Upper lobe of right lung (tissue), 1 donor: ENCODE measurements around the gene DHCR24. TPM values are rescaled to one million over a fixed set of nuclear protein-coding genes. Genes with fewer than 3 reads are reported as not detected.
A peak's percentile ranks its signal among the peaks of the same experiment; 100 is the strongest.
"Not testable (repeated sequence)": the region's sequence is repeated elsewhere in the genome, so short reads cannot be mapped to it uniquely, and the experiment has no call there.

Experiments
- ATAC-seq: fragments of 200-7000 bp; cut with Tn5 transposase; one replicate; pipeline ENCODE4 v1.9.1; 2020; ENCODE audit warnings: mild to moderate bottlenecking, moderate library complexity
- DNase-seq: peaks from one replicate; pipeline ENCODE4 v3.0.0-alpha.2; 2020
- H3K27ac ChIP-seq: fragments of 200-600 bp; one replicate; pipeline ENCODE4 v1.8.0; 2022
- H3K27me3 ChIP-seq: fragments of 200-600 bp; one replicate; pipeline ENCODE4 v1.8.0; 2022; ENCODE audit warnings: mild to moderate bottlenecking
- H3K36me3 ChIP-seq: fragments of 200-600 bp; one replicate; pipeline ENCODE4 v1.8.0; 2022
- H3K4me1 ChIP-seq: fragments of 200-600 bp; one replicate; pipeline ENCODE4 v1.8.0; 2022
- H3K4me3 ChIP-seq: fragments of 200-600 bp; one replicate; pipeline ENCODE4 v1.8.0; 2022; ENCODE audit warnings: mild to moderate bottlenecking
- H3K9me3 ChIP-seq: fragments of 200-600 bp; one replicate; pipeline ENCODE4 v1.8.0; 2022
- CTCF ChIP-seq: fragments of 200-600 bp; IDR thresholded peaks from one replicate; pipeline ENCODE4 v1.8.0; 2022; ENCODE audit warnings: antibody characterized with exemption
- intact Hi-C: fragments of 100-400 bp; cut with DNase I; formaldehyde crosslinking; loops from one replicate; pipeline ENCODE4 v1.11.0; 2022
- total RNA-seq: library from RNA; stranded (reverse); fragmentation: NEBNext Ultra II Directional; extraction: Animal tissue kit (Norgen Biotek cat#: 25700); gene quantifications from one replicate; pipeline ENCODE4 v1.2.1, GENCODE V29; 2021
- donor health status: DM: no; HTN: yes; CAD: no; lungs with severe emphysema.

DHCR24 gene
- total RNA-seq, 1 donor from 2014 or later, result 749 TPM

DNA sequence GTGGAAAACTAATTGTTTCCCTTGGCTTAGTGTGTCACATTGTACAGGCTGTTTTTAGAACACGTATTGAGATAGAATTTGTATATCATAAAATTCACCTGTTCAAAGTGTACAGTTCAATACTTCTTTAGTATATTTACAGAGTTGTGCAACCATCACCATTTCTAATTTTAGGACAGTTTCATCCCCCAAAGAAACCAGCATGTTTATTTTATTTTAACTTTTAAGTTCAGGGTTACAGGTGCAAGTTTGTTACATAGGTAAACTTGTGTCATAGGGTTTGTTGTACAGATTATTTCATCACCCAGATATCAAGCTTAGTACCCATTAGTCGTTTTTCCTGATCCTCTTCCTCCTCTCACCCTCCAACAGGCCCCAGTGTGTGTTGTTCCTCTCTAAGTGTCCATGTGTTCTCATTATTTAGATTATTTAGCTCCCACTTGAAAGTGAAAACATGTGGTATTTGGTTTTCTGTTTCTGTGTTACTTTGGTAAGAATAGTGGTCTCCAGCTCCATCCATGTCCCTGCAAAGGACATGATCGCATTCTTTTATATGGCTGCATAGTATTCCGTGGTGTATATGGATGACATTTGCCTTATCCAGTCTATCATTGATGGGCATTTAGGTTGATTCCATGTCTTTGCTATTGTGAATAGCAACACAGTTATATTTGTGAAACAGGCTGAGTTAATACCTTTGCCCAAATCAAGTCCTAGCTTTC lies 35.2 kb upstream of the DHCR24 start:
- no peak overlapping the region for H3K4me3 ChIP-seq
- H3K4me1 ChIP-seq, result peaks cover under 1% of the 10 kb centered on the region
- intact Hi-C loops, result no loop called here
- H3K36me3 ChIP-seq, result no peaks in the 10 kb centered on the region
- H3K27me3 ChIP-seq, result no peaks in the 10 kb centered on the region
- TF ChIP-seq CTCF, result no peak
- ATAC-seq (no peak), DNase-seq (no peak)
- H3K27ac ChIP-seq, result peak overlapping the region; percentile 3
- H3K9me3 ChIP-seq, result no peaks in the 10 kb centered on the region

GRCh38 chr1:54919367-54920359 lies 32.7 kb upstream of the DHCR24 start:
- no peaks in the 10 kb centered on the region for H3K27me3 ChIP-seq
- H3K4me3 ChIP-seq, result no peak overlapping the region
- no peaks in the 10 kb centered on the region for H3K4me1 ChIP-seq
- no peaks in the 10 kb centered on the region for H3K9me3 ChIP-seq
- DNase-seq, result no peak
- TF ChIP-seq CTCF, result no peak
- intact Hi-C loops, result no loop called here
- H3K27ac ChIP-seq, result no peak overlapping the region
- H3K36me3 ChIP-seq, result no peaks in the 10 kb centered on the region
- ATAC-seq, result no peak

- H3K4me1 ChIP-seq, H3K9me3 ChIP-seq, H3K27ac ChIP-seq, intact Hi-C loops, H3K4me3 ChIP-seq, DNase-seq, H3K27me3 ChIP-seq, H3K36me3 ChIP-seq, ATAC-seq: not testable (repeated sequence)
Observed at GRCh38 chr1:54911076-54911475, 24.1 kb upstream of the DHCR24 start.

DNA sequence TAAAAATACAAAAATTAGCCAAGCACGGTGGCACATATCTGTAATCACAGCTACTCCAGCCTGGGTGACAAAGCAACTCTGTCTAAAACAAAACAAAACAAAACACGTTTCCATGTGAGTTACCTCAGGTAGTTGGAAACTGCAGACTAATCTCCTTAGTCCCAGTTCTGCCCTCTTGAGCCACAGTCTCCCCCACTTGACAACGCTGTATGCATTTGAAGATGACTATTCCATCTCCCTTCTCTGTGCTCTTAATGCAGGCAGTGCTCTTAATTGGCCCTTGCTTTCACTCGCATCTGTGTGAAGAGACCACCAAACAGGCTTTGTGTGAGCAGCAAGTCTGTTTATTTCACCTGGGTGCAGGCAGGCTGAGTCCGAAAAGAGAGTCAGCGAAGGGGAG lies 19.6 kb upstream of the DHCR24 start:
- H3K4me3 ChIP-seq, result no peak overlapping the region
- no peak for DNase-seq
- no peaks in the 10 kb centered on the region for H3K27me3 ChIP-seq
- TF ChIP-seq CTCF, result no peak
- no peaks in the 10 kb centered on the region for H3K36me3 ChIP-seq
- no peak overlapping the region for H3K27ac ChIP-seq
- no peaks in the 10 kb centered on the region for H3K4me1 ChIP-seq
- intact Hi-C loops, result no loop called here
- no peaks in the 10 kb centered on the region for H3K9me3 ChIP-seq
- no peak for ATAC-seq

DNA sequence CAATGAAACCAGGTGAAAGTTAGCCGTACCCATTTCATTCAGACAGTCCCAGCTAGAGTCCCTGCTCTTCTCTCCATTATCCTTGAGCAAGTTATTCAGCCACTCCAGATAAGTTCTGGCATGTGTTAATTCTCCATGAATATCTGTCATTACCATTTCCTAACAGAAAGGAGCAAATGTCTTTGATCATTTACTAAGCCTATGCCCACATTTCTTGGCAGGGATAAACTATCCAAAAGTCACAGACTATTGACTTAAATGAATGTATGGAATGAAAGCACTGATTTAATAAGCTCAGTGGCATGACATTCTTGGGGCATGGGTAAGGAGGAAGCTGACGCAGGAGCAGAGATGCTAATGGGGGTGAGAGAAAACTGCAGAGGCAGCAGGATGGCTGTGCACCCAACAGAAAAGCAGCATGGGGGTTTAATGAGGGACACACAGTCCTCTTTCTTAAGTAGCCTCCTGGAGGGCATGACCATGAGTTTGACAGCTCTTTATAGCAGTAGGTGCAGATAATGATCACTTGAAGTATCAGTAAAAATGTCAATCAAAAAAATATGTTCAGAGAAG lies 17.6 kb upstream of the DHCR24 start:
- Histone ChIP-seq H3K4me1 (no peaks in the 10 kb centered on the region), H3K27ac (no peak overlapping the region), H3K9me3 (no peaks in the 10 kb centered on the region), H3K27me3 (no peaks in the 10 kb centered on the region), H3K36me3 (no peaks in the 10 kb centered on the region), H3K4me3 (no peak overlapping the region)
- DNase-seq (no peak), ATAC-seq (no peak)
- intact Hi-C loops, result no loop called here
- no peak for TF ChIP-seq CTCF

DNA sequence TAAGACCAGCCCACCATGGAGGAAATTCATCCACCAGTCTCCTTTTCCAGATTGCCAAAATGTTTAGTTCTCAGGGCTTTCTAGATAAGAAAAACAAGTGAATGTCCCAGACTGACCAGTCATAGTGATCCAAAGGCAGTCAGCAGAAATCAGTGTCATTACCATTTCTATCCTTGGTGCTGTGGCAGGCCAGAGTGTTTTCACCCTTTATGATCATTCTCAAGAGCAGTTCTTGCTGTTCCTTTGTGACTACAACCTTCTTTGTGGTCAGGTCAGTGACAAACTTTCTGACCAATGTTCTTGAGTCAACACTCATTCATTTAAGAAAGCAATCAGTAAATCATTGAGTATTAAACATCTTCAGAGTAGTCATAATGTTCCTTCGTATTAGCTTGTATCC lies 7.3 kb upstream of the DHCR24 start:
- no peaks in the 10 kb centered on the region for H3K9me3 ChIP-seq
- no peak overlapping the region for H3K27ac ChIP-seq
- H3K4me1 ChIP-seq, result no peaks in the 10 kb centered on the region
- no peak for ATAC-seq
- peaks cover 4% of the 10 kb centered on the region for H3K27me3 ChIP-seq
- DNase-seq, result no peak
- no peaks in the 10 kb centered on the region for H3K36me3 ChIP-seq
- intact Hi-C loops, result no loop called here
- TF ChIP-seq CTCF, result no peak
- no peak overlapping the region for H3K4me3 ChIP-seq
